Measurements from ENCODE around the gene RSKR. TPM values are rescaled to one million over a fixed set of nuclear protein-coding genes. Genes with fewer than 3 reads are reported as not detected.

Gene RSKR
- total RNA-seq, 1 donor from 2014 or later = 7.6 TPM

Other genes starting within 250 kb of the RSKR start
- not detected for gene SEBOX, start 249.0 kb downstream of the RSKR start, total RNA-seq
- 2.1 TPM for gene VTN, start 243.9 kb downstream of the RSKR start, total RNA-seq
- 10.7 TPM for gene SARM1, start 242.5 kb downstream of the RSKR start, total RNA-seq
- gene SLC46A1, start 208.0 kb downstream of the RSKR start, total RNA-seq = 13.0 TPM
- 0.10 TPM for gene SLC13A2, start 140.5 kb downstream of the RSKR start, total RNA-seq
- not detected for gene FOXN1, start 107.8 kb downstream of the RSKR start, total RNA-seq
- 23.0 TPM for gene UNC119, start 61.6 kb downstream of the RSKR start, total RNA-seq
- gene PIGS, start 42.7 kb downstream of the RSKR start, total RNA-seq = 50.7 TPM
- gene ALDOC, start 37.3 kb downstream of the RSKR start, total RNA-seq = 24.8 TPM
- gene SPAG5, start 15.2 kb downstream of the RSKR start, total RNA-seq = 3.1 TPM
- 163 TPM for gene BLTP2, start 31.0 kb upstream of the RSKR start, total RNA-seq
- 41.8 TPM for gene SDF2, start 47.7 kb upstream of the RSKR start, total RNA-seq
- 76.6 TPM for gene SUPT6H, start 48.0 kb upstream of the RSKR start, total RNA-seq
- 1.3 TPM for gene PROCA1, start 97.7 kb upstream of the RSKR start, total RNA-seq
- gene RAB34, start 103.7 kb upstream of the RSKR start, total RNA-seq = 43.3 TPM
- 1,078 TPM for gene RPL23A, start 105.8 kb upstream of the RSKR start, total RNA-seq
- 3.4 TPM for gene TLCD1, start 112.0 kb upstream of the RSKR start, total RNA-seq
- gene NEK8, start 114.6 kb upstream of the RSKR start, total RNA-seq = 2.3 TPM
- gene TRAF4, start 129.8 kb upstream of the RSKR start, total RNA-seq = 17.5 TPM
- gene FAM222B, start 228.6 kb upstream of the RSKR start, total RNA-seq = 32.0 TPM
- gene ERAL1, start 240.8 kb upstream of the RSKR start, total RNA-seq = 26.3 TPM

All from mesenteric fat pad (tissue), 1 donor.